HG02938 (cell line): Measurements from ENCODE around the gene CRHBP.
"Not testable (repeated sequence)": the region's sequence is repeated elsewhere in the genome, so short reads cannot be mapped to it uniquely, and the experiment has no call there.

Source experiments
- ATAC-seq: cut with Tn5 transposase; IDR thresholded peaks from one replicate; pipeline ENCODE4 v1.9.1; 2021; ENCODE audit warnings: mild to moderate bottlenecking, moderate library complexity; ENCODE audit not compliant: unreplicated experiment

Gene CRHBP, protein sequence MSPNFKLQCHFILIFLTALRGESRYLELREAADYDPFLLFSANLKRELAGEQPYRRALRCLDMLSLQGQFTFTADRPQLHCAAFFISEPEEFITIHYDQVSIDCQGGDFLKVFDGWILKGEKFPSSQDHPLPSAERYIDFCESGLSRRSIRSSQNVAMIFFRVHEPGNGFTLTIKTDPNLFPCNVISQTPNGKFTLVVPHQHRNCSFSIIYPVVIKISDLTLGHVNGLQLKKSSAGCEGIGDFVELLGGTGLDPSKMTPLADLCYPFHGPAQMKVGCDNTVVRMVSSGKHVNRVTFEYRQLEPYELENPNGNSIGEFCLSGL

DNA sequence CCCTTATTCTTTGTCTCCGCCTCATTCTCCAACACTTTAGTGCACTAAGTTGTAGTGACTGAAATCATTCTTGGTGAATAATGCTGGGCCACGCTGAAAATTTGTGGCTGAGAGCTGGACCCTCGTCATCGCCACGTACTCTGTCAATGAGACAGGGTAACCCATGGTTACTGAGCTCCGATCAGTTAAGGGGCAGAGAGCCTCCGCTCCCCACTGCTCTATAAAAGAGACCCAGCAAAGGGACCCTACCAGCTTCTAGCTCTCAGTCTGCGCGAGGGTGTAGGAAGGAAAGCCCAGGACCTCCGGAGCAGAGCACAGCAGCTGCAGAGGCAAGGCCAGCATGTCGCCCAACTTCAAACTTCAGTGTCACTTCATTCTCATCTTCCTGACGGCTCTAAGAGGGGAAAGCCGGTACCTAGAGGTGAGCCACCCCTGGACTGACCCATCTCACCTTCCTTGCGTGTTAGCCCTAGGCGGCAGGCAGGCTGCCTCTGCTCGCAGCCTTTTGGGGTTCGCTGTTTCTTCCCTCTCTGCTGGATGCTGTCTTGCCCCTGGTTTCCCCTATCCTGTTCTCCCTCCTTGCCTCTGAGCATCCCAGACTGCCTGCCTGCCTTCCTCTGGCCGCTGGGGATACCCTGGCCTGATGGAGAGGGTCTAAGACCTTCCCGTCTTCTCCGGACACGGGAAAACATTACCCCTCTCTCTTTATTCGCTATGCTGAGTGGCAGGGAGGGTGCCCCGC, at the start of gene CRHBP:
TSS of gene CRHBP (plus strand) at position 251 of the 742 bp plus-strand sequence. CDS start at position 341, 90 bp downstream.
- ATAC-seq = no peak

DNA sequence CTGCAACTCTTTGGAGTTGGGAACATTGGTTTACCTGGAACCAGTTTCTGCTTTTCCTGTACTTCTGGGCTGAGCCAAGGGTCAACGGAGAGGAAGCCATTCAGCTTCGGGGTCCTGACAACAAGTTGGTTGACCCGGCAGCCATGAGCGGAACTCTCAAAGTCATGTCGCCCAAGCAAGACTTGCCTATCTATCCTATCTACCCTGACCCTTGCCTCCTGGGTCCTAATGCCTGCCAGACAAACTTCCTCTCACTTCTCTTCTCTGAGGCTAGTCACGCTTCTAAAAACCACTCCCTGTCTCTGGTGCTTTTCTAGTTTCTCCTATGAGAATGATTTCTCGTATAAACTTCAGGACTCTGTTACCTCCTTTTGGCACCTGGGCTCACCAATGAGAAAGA, 44.7 kb upstream of the CRHBP start:
- no peak for ATAC-seq

DNA sequence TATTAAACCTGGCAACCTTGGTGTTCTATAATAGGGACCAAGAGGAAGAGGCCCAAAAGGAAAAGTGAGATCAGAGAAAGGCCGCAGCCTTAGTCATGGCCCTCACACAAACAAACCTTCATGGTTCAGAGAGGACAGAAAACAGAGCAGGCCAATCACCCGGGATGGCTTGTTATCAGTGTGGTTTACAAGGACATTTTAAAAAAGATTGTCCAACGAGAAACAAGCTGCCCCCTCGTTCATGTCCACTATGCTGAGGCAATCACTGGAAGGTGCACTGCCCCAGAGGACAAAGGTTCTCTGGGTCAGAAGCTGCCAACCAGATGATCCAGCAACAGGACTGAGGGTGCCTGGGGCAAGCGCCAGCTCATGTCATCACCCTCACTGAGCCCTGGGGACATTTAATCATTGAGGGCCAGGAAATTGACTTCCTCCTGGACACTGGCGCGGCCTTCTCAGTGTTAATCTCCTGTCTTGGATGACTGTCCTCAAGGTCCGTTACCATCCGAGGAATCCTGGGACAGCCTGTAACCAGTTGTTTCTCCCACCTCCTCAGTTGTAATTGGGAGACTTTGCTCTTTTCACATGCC, 42.4 kb upstream of the CRHBP start:
- not testable (repeated sequence) for ATAC-seq

DNA sequence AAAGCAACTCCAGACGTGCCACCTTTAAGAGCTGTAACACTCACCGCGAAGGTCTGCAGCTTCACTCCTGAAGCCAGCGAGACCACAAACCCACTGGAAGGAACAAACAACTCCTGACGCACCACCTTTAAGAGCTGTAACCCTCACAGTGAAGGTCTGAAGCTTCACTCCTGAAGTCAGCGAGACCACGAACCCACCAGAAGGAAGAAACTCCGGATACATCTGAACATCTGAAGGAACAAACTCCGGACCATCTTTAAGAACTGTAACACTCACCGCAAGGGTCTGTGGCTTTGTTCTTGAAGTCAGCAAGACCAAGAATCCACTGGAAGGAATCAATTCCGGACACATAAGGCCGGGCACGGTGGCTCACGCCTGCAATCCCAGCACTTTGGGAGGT, 38.2 kb upstream of the CRHBP start:
- ATAC-seq = not testable (repeated sequence)

DNA sequence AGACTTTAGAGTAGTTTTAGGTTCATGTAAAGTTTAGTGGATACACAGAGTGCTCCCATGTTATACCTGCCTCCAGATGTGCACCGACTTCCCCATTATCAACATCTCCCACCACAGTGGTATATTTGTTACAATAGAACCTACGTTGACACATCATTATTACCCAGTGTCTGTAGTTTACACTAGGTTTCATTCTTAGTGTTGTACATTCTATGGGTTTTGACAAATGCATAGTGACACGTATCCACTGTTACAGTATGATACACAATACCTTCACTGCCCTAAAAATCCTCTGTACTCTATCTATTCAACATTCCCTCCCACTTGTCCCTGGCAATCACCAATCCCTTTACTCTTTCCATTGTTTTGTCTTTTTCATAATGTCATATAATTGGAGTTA, 34.3 kb upstream of the CRHBP start:
- ATAC-seq = no peak

DNA sequence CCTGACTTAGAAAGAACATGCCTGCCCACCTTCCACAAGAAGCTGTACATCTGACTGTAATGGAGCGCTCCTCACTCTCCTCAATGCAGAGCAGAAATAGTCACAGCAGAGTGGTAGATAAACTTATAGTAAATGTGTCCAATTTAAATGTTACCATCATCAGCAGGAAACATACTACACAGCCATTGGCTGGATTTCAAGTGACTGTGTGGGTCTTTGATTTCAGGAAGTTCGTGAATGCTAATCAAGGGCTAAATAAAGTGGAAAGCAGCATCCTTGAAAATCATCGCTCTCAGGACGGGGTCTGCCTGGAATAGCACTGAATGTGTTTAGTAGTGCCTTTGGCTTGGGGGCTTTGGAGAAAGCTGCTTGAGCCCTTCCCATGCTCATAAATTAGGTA, 32.4 kb upstream of the CRHBP start:
- ATAC-seq = no peak

DNA sequence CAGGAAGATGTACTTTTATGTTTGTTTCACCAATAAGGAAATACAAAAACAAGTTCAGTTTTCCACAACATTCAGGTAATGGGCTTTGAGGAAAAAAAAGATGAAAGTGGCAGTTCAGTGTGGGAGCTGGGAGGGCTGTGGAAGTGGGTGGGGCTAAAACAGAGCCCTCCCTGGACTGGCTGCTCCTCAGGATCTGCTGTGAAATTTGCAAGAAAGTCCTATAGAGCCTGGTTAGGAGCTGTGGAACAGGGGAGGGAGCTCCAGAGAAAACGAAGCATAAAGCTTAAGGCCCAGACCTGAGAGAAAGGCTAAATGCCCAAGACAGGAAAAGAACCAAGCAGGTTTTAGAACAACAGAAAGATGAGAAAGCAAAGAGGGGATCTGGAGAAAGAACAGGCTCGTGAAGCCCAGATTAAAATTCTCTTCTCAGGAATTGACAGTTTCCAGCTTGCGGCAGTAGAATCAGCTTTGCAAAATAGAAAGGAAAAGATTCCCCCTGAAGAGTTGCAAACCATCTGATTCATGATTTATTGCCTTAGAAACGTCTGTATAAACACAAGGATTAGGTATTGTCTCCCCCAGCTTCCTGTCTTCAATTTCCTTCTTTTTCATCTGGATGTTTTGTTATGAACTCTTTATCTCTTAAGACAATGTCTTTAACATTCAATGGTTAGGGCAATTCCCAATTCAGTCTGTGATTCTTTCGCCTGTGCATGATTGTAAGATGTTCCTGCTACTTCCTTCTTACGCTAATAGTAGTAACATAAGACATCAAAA, 26.3 kb upstream of the CRHBP start:
- ATAC-seq = no peak

DNA sequence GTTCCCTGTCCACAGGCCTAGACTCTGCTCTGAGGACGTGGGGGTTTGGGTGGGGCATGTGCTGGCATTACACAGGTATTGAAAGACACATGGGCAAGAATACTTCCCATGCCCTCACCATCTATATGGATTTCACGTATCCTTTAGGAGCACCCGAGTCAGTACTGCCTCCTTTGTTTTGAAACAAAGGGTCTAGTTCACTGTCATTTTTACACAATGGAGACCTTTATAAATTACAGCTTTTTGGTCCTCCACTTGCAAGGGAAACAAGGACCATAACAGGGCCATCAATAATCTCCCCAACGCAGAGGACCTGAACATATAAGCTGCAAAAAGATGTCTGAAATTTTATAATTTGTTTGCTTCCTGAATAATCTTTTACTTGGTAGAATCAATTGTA, 24.9 kb upstream of the CRHBP start:
- ATAC-seq = no peak

DNA sequence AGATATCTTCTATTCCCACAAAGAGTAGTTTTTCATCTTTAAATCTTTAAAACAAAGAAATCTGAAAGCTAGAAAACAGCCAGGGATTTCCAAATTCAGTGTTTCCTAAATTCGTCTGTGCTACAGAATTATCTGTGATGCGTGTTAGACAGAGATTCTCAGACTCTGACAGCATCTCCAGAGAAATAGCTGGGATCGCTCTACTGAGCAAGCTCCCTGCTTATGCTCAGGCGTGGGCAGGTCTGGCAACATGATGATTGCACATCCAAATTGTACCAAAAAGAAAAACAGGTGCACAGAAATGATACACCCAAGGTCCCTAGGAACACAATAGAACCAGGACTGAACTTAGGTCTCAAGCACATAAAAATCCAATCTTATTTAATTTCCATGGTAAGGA, 22.8 kb upstream of the CRHBP start:
- ATAC-seq = no peak

DNA sequence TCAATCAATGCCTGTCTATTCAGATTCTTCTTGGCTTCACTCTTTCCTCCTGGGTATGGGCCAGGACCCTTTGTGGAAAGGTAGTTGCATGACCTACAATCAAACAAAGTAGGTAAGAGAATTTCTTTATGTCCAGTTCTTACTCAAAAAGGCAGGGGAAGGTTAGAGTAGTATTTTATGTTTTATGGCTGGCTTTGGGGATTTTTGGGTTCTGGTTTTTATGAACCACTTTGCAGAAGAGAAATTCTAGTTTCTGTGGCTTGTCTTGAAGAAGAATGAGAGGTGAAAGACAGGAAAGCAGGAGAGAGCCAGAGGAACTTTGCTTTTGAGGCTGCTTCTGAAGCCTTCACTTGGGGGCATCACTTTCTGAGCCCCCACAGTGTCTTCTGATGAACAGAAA, 14.7 kb upstream of the CRHBP start:
- no peak for ATAC-seq

DNA sequence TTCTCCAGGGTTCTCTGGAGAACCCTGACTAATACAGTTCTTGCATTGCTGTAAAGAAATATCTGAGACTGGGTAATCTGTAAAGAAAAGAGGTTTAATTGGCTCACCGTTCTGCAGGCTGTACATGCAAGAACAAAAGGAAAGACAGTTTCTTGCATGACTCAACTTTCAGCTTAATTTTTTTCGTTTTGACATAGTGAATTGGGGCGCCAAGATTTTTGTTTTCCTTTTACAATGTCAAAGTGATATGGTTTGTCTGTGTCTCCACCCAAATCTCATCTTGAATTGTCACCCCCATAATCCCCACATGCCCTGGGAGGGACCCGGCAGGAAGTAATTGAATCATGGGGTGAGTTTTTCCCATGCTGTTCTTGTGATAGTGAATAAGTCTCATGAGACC, 11.8 kb upstream of the CRHBP start:
- no peak for ATAC-seq

DNA sequence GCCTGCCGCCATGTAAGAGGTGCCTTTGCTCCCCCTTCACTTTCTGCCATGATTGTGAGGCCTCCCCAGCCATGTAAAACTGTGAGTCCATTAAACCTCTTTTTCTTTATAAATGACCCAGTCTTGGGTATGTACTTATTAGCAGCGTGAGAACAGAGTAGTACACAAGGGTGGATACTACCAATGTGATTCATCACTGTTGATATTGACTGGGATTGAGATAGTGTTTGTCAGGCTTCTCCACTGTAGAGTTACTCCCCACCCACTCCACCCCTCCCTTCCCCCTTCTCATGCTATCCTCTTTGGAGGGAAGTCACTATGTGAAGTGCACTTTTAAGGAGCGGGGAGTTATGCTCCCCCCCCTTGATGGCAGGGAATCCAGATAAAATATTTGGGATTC, 11.4 kb upstream of the CRHBP start:
- ATAC-seq = no peak

DNA sequence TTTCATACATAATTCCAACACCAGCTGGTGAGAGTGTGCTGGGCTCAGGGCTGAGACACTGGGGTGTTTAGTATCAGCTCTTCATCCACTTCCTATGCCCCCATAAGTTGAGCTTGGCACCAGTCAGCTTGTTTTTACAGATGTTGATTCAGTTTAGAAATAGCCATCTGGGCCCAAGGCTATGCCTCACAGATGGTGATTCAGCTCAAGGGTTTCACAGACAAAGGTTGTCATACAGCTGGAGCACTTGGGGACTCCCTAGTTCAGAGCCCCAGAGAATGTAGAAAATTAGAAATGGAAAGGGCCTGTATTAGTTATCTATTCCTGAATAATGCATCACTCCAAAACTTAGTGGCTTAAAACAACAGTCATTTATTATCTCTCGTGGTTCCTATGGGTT, 10.3 kb upstream of the CRHBP start:
- ATAC-seq = no peak

DNA sequence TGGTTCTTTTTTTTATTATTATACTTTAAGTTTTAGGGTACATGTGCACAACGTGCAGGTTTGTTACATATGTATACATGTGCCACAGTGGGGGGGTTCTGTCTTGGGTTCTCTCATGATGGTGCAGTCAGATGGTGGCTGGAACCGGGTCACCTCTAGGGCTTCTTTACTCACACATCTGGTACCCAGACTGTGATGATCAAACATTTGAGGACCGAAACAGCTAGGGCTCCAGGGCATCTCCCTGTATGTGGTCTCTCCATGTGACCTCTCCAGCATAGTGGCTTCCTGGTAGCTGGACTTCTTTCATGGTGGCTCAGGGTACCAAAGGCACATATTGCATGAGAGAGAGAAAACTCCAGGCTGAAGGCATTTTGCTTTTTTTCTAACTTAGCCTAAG, 9.8 kb upstream of the CRHBP start:
- ATAC-seq = no peak

DNA sequence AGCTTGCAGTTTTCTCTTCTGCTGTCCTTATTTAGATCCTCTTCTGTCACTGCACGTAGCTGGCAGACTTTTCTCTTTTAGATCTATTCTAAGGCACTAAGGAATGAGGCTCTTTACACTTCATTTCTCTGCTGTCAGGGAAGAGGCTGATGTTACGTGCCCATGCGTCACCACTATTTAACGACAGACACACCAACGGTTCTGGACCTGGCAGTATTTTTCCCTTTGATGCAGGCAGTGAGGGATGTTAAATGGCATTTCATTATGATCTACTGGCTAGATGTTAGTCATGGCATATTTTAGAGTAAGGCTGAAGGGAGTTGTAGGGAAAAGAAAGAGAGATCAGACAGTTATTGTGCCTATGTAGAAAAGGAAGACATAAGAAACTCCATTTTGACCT, 8.2 kb upstream of the CRHBP start:
- ATAC-seq = no peak

DNA sequence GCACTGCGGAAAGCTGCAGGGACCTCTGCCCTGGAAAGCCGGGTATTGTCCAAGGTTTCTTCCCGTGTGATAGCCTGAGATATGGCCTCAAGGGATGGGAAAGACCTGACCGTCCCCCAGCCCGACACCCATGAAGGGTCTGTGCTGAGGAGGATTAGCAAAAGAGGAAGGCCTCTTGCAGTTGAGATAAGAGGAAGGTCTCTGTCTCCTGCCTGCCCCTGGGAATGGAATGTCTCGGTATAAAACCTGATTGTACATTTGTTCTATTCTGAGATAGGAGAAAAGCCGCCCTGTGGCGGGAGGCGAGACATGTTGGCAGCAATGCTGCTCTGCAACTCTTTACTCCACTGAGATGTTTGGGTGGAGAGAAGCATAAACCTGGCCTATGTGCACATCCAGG, 7.6 kb upstream of the CRHBP start:
- not testable (repeated sequence) for ATAC-seq

DNA sequence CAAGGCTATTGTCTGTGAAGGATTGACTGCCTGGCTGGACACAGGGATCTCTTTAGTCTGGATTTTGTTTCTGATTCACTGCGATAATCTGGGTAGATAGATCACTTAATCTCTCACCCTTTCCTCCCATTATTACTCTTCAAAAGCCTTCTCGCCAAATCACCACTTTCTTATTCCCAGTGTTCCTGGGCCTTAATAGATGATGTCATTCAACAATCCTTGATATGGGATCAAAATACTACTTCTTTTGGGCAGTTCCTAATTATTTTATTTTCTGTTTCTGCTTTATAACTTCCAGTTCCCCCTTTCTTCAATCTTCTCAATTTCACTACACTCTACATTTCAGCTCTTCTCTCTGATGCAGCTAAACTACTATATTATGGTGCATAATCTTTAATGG, 6.8 kb upstream of the CRHBP start:
- ATAC-seq = no peak

DNA sequence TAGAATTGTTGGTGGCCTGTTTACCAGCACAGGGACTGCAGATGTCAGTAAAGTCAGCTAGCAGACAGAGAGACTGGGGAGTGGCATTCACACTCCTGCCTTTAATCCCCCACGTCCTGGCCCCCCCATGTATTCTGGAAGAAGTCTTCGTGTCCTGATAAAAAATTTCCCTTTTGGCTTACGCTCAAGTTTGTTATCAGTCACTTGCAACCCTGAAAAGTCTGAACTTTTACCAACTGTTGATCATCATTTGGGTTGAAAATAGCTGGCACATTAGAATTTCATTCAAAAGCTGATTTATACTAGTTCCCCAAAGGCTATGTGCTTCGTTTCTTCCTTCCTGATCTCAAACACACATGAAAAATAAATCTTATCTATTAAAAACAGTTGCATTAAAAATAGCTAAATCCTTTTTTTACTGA, 5.8 kb upstream of the CRHBP start:
- no peak for ATAC-seq

DNA sequence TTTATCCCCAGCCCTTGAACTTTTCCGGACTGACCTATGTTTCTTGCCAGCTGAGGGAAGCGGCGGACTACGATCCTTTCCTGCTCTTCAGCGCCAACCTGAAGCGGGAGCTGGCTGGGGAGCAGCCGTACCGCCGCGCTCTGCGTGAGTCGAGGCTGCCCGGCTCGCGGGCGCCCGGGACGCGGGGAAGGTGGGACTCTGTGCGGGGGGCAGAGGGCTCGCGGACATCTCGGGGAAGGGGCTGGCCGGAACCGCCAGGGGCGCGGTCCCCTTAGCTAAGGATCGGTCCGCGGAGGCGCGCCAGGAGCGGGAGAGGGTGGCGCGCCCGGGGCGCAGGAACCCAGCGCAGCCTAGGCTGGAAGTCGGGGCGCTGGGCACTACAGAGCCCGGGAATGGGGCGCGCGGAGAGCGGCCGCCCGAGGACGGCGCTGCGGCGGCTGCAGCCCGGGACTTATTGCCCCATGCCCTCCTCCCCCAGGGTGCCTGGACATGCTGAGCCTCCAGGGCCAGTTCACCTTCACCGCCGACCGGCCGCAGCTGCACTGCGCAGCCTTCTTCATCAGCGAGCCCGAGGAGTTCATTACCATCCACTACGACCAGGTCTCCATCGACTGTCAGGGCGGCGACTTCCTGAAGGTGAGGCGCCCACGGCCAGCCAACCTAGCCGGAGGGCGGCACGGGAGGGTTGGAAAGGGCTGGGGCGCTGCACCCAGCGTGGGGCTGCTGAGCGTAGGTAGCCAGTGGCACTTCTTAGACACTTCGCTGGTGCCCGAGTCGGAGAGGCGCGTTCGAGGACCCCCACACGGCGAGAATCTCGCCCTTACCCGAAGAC, 922 bp downstream of the CRHBP start:
- no peak for ATAC-seq

DNA sequence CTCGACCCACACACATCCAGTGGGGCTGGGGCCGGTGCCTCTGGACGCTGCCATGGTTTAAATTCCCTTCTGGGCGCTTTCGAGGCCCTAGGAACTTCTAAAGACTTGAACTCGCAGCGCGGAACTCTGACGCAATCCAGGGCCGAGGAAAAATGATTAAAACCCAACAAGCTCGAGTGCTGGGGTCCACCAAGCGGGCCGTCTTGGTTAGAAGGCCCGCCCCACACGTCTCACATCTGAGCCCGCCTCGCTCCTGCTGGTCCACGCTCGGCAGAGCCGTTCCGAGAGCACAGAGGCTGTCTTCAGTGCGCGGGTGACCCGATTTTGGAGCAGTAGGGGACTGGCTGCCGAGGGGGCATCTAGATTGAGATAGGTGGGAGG, 1.5 kb downstream of the CRHBP start:
- ATAC-seq = no peak

DNA sequence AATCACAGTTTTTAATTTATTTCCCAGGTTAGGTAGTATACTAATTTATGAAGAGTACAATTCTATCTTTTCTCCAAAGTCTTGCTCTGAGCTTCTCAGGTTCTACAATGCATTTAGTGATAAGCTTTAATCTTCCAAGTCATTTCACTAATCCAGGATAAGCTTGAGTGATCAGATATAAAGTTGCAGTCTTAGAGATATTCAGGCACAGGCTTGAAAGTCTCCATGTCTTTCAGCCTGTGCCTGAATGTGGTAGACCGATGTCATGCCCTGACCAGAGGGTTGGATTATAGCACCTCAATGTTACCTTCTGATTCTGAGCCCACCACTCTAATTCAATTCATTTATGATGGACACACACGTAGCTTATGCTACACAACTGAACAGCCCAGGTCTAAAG, 3.2 kb downstream of the CRHBP start:
- ATAC-seq = no peak
